HepG2 (cell line): ENCODE results near the gene VNN1. TPM values are rescaled to one million over a fixed set of nuclear protein-coding genes. Genes with fewer than 3 reads are reported as not detected.

Source experiments
- ATAC-seq: fragments of 200-7000 bp; cut with Tn5 transposase; 3 replicates; pipeline ENCODE4 v1.9.1; 2020; ENCODE audit warnings: mild to moderate bottlenecking, moderate library complexity
- BruUV-seq: library from RNA; stranded (reverse); fragments of 400-500 nt; replicated peaks from 2 replicates; lab custom pipeline; 2021; lab: Mats Ljungman, UMichigan
- CTCF ChIA-PET: fragments of 300-600 bp; formaldehyde crosslinking; extraction: SDS; loops from one replicate; lab custom pipeline; 2021; ENCODE audit warnings: low total read pairs, inconsistent platforms, low intra/inter-chr PET ratio; lab: Yijun Ruan, JAX
- POLR2A ChIA-PET: fragments of 350-600 bp; sonication (Branson Sonifier 250); formaldehyde crosslinking; loops from one replicate; lab custom pipeline; 2020; ENCODE audit warnings: antibody characterized with exemption, inconsistent platforms; lab: Yijun Ruan, JAX
- DNase-seq: peaks from one replicate; pipeline ENCODE4 v3.0.0-alpha.2; 2015; ENCODE audit warnings: low spot score
- FAIRE-seq: peaks from 3 replicates; lab custom pipeline; 2011; peaks lifted over from hg19 to GRCh38; lab: Jason Lieb, UNC
- H2AFZ ChIP-seq: one replicate; pipeline ENCODE4 v1.6.1; 2011; ENCODE audit warnings: low read length, inconsistent platforms
- H3K27ac ChIP-seq: fragments of 300-600 bp; 3 replicates; pipeline ENCODE4 v1.8.0; 2011; ENCODE audit warnings: mixed run types, mild to moderate bottlenecking, mixed read lengths, low read length, inconsistent platforms; ENCODE audit not compliant: insufficient read depth; ENCODE audit errors: extremely low read length
- H3K27me3 ChIP-seq, 2 experiments: fragments of 200-600 bp in 1 of 2; 2 replicates in 1 of 2; 3 replicates in 1 of 2; pipeline versions ENCODE4 v1.6.0 to v1.8.0; 2011; ENCODE audit warnings: low read length in 2 of 2, mild to moderate bottlenecking in 2 of 2, moderate library complexity in 2 of 2, inconsistent platforms in 1 of 2; ENCODE audit not compliant: insufficient read depth in 2 of 2, control insufficient read depth in 1 of 2
- H3K36me3 ChIP-seq, 2 experiments: fragments of 200-600 bp in 1 of 2; replicated peaks in 1 of 2; 2 replicates in 1 of 2; 3 replicates in 1 of 2; pipeline versions ENCODE4 v1.5.1 to v1.8.0; 2011; ENCODE audit warnings: low read length in 2 of 2, inconsistent platforms in 1 of 2; ENCODE audit not compliant: insufficient read depth in 2 of 2, control insufficient read depth in 1 of 2
- H3K4me1 ChIP-seq: 2 replicates; pipeline ENCODE4 v1.5.1; 2012; ENCODE audit warnings: low read length, inconsistent platforms; ENCODE audit not compliant: insufficient read depth
- H3K4me2 ChIP-seq: 2 replicates; pipeline ENCODE4 v1.6.0; 2011; ENCODE audit warnings: low read depth, low read length, inconsistent platforms
- H3K4me3 ChIP-seq, 3 experiments: fragments of 200-600 bp in 1 of 3; sonication (generic), shearing (Covaris generic) in 1 of 3; replicated peaks in 1 of 3; 2 replicates each; pipeline ENCODE4 v1.5.1; 2011 to 2016; ENCODE audit warnings: low read length in 3 of 3, inconsistent platforms in 2 of 3, low read depth in 2 of 3, mild to moderate bottlenecking in 2 of 3, control low read depth in 1 of 3, mixed read lengths in 1 of 3; ENCODE audit not compliant: insufficient read depth in 1 of 3
- H3K79me2 ChIP-seq: one replicate; pipeline ENCODE4 v1.6.1; 2011; ENCODE audit warnings: low read length, inconsistent platforms; ENCODE audit not compliant: insufficient read depth
- H3K9ac ChIP-seq: 2 replicates; pipeline ENCODE4 v1.6.0; 2011; ENCODE audit warnings: mild to moderate bottlenecking, low read depth, low read length, inconsistent platforms; ENCODE audit not compliant: insufficient read depth
- H3K9me3 ChIP-seq: 2 replicates; pipeline ENCODE4 v1.5.1; 2012; ENCODE audit warnings: mild to moderate bottlenecking, low read length
- H4K20me1 ChIP-seq: 2 replicates; pipeline ENCODE4 v1.6.0; 2011; ENCODE audit warnings: inconsistent platforms, mild to moderate bottlenecking, low read length, moderate library complexity; ENCODE audit not compliant: insufficient read depth
- ARHGAP35 ChIP-seq: sonication (generic); formaldehyde crosslinking; IDR thresholded peaks from 2 replicates; pipeline ENCODE4 v1.9.0; 2022; ENCODE audit warnings: mild to moderate bottlenecking, inconsistent platforms, moderate library complexity, missing genetic modification reagents, borderline replicate concordance
- BCL6 ChIP-seq: IDR thresholded peaks from 2 replicates; pipeline ENCODE4 v1.6.1; 2016; ENCODE audit warnings: missing genetic modification reagents, missing compliant biosample characterization
- CEBPB ChIP-seq: IDR thresholded peaks from 2 replicates; pipeline ENCODE4 v1.6.1; 2011; ENCODE audit warnings: low read depth, low read length, improper control_type of control experiment, borderline replicate concordance
- CREB1 ChIP-seq, 2 experiments: fragments of 450-650 bp in 1 of 2; IDR thresholded peaks; 2 replicates each; pipeline ENCODE4 v1.6.1; 2016 to 2017; ENCODE audit warnings: control low read depth in 1 of 2, mild to moderate bottlenecking in 1 of 2, missing compliant biosample characterization in 1 of 2, missing genetic modification characterization in 1 of 2
- ELF3 ChIP-seq: IDR thresholded peaks from 2 replicates; pipeline ENCODE4 v1.6.1; 2016; ENCODE audit warnings: missing genetic modification reagents, missing compliant biosample characterization
- FOXP1 ChIP-seq, 2 experiments: fragments of 450-650 bp in 1 of 2; IDR thresholded peaks; 2 replicates each; pipeline ENCODE4 v1.6.1; 2017 to 2018; ENCODE audit warnings: antibody characterized with exemption in 1 of 2
- NFKBIZ ChIP-seq: IDR thresholded peaks from 2 replicates; pipeline ENCODE4 v1.6.1; 2018; ENCODE audit warnings: missing genetic modification reagents, missing compliant biosample characterization
- POLR2AphosphoS5 ChIP-seq: IDR thresholded peaks from 2 replicates; pipeline ENCODE4 v1.6.1; 2012; ENCODE audit warnings: low read depth, low read length
- RELA ChIP-seq: sonication (generic); formaldehyde crosslinking; IDR thresholded peaks from 2 replicates; pipeline ENCODE4 v1.4.0; 2020; ENCODE audit warnings: missing genetic modification reagents
- SETDB1 ChIP-seq: sonication (generic); formaldehyde crosslinking; IDR thresholded peaks from 2 replicates; pipeline ENCODE4 v1.5.1; 2020; ENCODE audit warnings: missing genetic modification reagents, mild to moderate bottlenecking, borderline replicate concordance
- SMYD3 ChIP-seq: sonication (generic); formaldehyde crosslinking; IDR thresholded peaks from 2 replicates; pipeline ENCODE4 v1.8.1; 2023; ENCODE audit warnings: mild to moderate bottlenecking, missing genetic modification reagents
- SP5 ChIP-seq: IDR thresholded peaks from 2 replicates; pipeline ENCODE4 v1.6.1; 2016; ENCODE audit warnings: low read depth, borderline replicate concordance
- ZNF615 ChIP-seq: sonication (generic); formaldehyde crosslinking; IDR thresholded peaks from 2 replicates; pipeline ENCODE4 v1.5.0; 2020; ENCODE audit warnings: mild to moderate bottlenecking, missing genetic modification reagents, borderline replicate concordance
- ZNF747 ChIP-seq: sonication (generic); formaldehyde crosslinking; IDR thresholded peaks from 2 replicates; pipeline ENCODE4 v1.8.1; 2023; ENCODE audit warnings: missing genetic modification reagents, mild to moderate bottlenecking, borderline replicate concordance
- WGBS: methylation state at CpG from one replicate; pipeline ENCODE4 v1.1.6; 2017; ENCODE audit warnings: low lambda C conversion rate; 5-methylcytosine and 5-hydroxymethylcytosine counted together
- in situ Hi-C: cut with HindIII; loops from 2 replicates; pipeline ENCODE4 v1.10.0; 2017; ENCODE audit warnings: low pct_unique_long_range_greater_than_20kb; ENCODE audit not compliant: extremely low pct_ligation_motif_present
- intact Hi-C: fragments of 100-400 bp; cut with micrococcal nuclease; formaldehyde crosslinking; loops from one replicate; pipeline ENCODE4 v1.10.0; 2022; ENCODE audit not compliant: unreplicated experiment
- polyA plus RNA-seq, 8 experiments: library from polyadenylated mRNA; depleted of rRNA in 3 of 8; stranded (reverse) in 7 of 8; unstranded in 1 of 8; fragments of >200 nt; fragmentation: Illumina TruSeq in 4 of 8; extraction: Trizol in 4 of 8; gene quantifications; 2 replicates each; pipeline versions ENCODE4 v1.2.1 to v1.2.3, GENCODE V29; 2011 to 2016; ENCODE audit warnings: low read depth in 4 of 8, missing spikeins in 1 of 8, mixed read lengths in 1 of 8; ENCODE audit not compliant: insufficient read depth in 1 of 8
- total RNA-seq, 5 experiments: library from RNA; depleted of rRNA; stranded (reverse); fragments of >200 nt; fragmentation: Illumina TruSeq; extraction: Trizol; gene quantifications; 2 replicates each; pipeline ENCODE4 v1.2.3, GENCODE V29; 2016; ENCODE audit warnings: low read depth in 1 of 5
- TF ChIP-seq, protein P1 (sequence below): sonication (generic); formaldehyde crosslinking; IDR thresholded peaks from 2 replicates; pipeline ENCODE4 v1.5.0; 2020; ENCODE audit warnings: mild to moderate bottlenecking, missing genetic modification reagents, borderline replicate concordance
- TF ChIP-seq, protein P2 (sequence below), 2 experiments: fragments of 450-650 bp in 1 of 2; sonication (generic) in 1 of 2; formaldehyde crosslinking; IDR thresholded peaks; 2 replicates each; pipeline versions ENCODE4 v1.5.0 to v1.8.0; 2020 to 2022; ENCODE audit warnings: mild to moderate bottlenecking in 1 of 2, missing genetic modification reagents in 1 of 2
- TF ChIP-seq, protein P3 (sequence below): sonication (generic); formaldehyde crosslinking; IDR thresholded peaks from 2 replicates; pipeline ENCODE4 v1.4.0; 2020; ENCODE audit warnings: missing genetic modification reagents

Gene VNN1
- total and polyA plus RNA-seq, 2 of the 13 experiments (the other 11 are each of a cell fraction or from before 2014, with no cell fraction given), result 0.62 to 4.0 TPM

DNA sequence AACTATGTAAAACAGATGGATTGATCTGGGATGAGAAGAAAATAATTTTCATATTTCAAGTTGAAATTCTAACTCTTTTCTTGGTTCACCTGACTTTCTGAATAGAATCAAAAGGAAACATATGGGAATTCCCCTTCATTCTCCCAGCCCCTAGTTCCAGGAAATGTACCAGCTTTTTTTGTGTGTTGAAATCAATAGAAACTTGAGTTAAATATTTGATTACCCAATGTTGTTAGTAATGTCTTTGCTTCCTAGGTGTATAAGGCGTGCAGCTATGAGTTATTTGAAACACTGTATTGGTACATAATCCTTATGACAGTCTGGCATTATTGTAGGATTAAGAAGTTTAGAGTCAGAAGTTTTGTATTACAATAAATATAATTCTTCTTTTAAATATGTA, 22.4 kb upstream of the VNN1 start:
- WGBS, result 26% methylated on average over 1 of the region's 1 CpG
- H2AFZ ChIP-seq, result no peak overlapping the region
- in situ Hi-C loops (no loop called here), intact Hi-C loops (no loop called here)
- no peak for DNase-seq
- ChIA-PET CTCF (no interaction called here), POLR2A (interaction anchor here (1.0 kb wide), 1 partner anchor 13 kb away, joined by 3 read pairs; no protein-coding TSS in a partner anchor)
- H3K4me2 ChIP-seq, result no peak overlapping the region
- no peaks in the 10 kb centered on the region for H4K20me1 ChIP-seq
- no peak overlapping the region for H3K4me3 ChIP-seq
- no peaks in the 10 kb centered on the region for H3K79me2 ChIP-seq
- H3K9ac ChIP-seq, result no peak overlapping the region
- no TSS peak for BruUV-seq
- ATAC-seq, result no peak
- H3K27me3 ChIP-seq, result no peaks in the 10 kb centered on the region
- H3K9me3 ChIP-seq, result no peaks in the 10 kb centered on the region
- H3K36me3 ChIP-seq, result no peaks in the 10 kb centered on the region
- FAIRE-seq, result no peak
- H3K27ac ChIP-seq, result no peak overlapping the region
- H3K4me1 ChIP-seq, result peaks cover 38% of the 10 kb centered on the region
- no peak for TF ChIP-seq SETDB1 (CRISPR knock-in tag)
- TF ChIP-seq CREB1 (IDR thresholded peaks at IDR 0.05), result no peak
- TF ChIP-seq CREB1 (CRISPR knock-in tag; IDR thresholded peaks at IDR 0.05), result 0 out of 2 replicates have a peak, but pooled peaks have one; percentile 4
- peak; percentile 100 for TF ChIP-seq NFKBIZ (CRISPR knock-in tag)
- no peak for TF ChIP-seq ZNF615 (CRISPR knock-in tag)
- TF ChIP-seq POLR2AphosphoS5, result no peak
- TF ChIP-seq, protein P1, sequence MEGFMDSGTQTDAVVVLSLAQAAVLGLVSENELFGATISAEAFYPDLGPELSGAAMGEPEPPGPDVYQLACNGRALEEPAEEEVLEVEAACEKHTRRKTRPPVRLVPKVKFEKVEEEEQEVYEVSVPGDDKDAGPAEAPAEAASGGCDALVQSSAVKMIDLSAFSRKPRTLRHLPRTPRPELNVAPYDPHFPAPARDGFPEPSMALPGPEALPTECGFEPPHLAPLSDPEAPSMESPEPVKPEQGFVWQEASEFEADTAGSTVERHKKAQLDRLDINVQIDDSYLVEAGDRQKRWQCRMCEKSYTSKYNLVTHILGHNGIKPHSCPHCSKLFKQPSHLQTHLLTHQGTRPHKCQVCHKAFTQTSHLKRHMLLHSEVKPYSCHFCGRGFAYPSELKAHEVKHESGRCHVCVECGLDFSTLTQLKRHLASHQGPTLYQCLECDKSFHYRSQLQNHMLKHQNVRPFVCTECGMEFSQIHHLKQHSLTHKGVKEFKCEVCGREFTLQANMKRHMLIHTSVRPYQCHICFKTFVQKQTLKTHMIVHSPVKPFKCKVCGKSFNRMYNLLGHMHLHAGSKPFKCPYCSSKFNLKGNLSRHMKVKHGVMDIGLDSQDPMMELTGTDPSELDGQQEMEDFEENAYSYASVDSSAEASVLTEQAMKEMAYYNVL (CRISPR knock-in tag), result no peak
- TF ChIP-seq, protein P2, sequence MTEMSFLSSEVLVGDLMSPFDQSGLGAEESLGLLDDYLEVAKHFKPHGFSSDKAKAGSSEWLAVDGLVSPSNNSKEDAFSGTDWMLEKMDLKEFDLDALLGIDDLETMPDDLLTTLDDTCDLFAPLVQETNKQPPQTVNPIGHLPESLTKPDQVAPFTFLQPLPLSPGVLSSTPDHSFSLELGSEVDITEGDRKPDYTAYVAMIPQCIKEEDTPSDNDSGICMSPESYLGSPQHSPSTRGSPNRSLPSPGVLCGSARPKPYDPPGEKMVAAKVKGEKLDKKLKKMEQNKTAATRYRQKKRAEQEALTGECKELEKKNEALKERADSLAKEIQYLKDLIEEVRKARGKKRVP (CRISPR knock-in tag; IDR thresholded peaks at IDR 0.05), result peak in 1 of 2 experiments; percentile 36; a peak in 1 of 4 replicates
- TF ChIP-seq CEBPB, result peak; percentile 41; the same call in 1 of the 2 replicates
- TF ChIP-seq SP5 (CRISPR knock-in tag), result no peak
- no peak for TF ChIP-seq ZNF747
- TF ChIP-seq ELF3 (CRISPR knock-in tag), result peak; percentile 72
- TF ChIP-seq FOXP1 (IDR thresholded peaks at IDR 0.05), result no peak
- TF ChIP-seq FOXP1 (CRISPR knock-in tag; IDR thresholded peaks at IDR 0.05), result 0 out of 2 replicates have a peak, but pooled peaks have one; percentile 17
- TF ChIP-seq RELA, result peak; percentile 97; the same call in 1 of the 2 replicates
- no peak for TF ChIP-seq ARHGAP35
- 0 out of 2 replicates have a peak, but pooled peaks have one; percentile 29 for TF ChIP-seq BCL6 (CRISPR knock-in tag)
- TF ChIP-seq SMYD3 (CRISPR knock-in tag), result no peak
- TF ChIP-seq, protein P3, sequence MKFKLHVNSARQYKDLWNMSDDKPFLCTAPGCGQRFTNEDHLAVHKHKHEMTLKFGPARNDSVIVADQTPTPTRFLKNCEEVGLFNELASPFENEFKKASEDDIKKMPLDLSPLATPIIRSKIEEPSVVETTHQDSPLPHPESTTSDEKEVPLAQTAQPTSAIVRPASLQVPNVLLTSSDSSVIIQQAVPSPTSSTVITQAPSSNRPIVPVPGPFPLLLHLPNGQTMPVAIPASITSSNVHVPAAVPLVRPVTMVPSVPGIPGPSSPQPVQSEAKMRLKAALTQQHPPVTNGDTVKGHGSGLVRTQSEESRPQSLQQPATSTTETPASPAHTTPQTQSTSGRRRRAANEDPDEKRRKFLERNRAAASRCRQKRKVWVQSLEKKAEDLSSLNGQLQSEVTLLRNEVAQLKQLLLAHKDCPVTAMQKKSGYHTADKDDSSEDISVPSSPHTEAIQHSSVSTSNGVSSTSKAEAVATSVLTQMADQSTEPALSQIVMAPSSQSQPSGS, result no peak
